Measurements from ENCODE around the gene NOTCH4.

NOTCH4 gene

DNA sequence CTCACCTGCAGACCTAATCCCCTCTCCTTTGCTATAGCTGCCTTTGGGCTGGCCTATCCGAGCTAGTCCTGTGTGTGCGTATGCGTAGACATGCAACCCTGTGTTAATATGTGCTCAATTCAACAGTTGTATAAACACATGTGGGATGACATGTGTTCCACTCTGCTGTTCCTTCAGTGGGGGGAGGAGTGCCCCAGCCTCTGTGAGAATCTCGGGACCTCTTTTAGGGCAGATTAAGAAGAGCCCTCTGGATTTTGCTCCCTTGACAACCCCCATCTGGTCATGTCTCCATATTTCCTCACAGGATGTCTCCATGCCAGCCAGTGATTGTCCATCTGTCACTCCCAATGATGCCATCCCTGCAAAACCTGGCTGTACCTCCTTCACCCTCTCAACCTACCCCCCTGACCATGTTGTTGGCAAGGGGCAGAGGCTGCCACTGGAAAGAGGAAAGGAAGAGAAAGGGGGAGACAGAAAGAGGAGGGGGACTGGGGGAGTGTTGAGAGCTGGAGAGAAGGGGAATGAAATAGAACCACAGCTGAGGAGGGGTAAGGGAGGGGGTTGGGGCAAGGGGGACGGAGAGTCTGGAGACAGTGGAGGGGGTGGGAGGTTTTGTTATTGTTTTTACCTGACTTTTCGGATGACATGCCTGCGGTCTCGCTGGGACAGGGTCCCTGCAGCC lies 72.5 kb downstream of the NOTCH4 start:
- TF ChIP-seq, protein P1, sequence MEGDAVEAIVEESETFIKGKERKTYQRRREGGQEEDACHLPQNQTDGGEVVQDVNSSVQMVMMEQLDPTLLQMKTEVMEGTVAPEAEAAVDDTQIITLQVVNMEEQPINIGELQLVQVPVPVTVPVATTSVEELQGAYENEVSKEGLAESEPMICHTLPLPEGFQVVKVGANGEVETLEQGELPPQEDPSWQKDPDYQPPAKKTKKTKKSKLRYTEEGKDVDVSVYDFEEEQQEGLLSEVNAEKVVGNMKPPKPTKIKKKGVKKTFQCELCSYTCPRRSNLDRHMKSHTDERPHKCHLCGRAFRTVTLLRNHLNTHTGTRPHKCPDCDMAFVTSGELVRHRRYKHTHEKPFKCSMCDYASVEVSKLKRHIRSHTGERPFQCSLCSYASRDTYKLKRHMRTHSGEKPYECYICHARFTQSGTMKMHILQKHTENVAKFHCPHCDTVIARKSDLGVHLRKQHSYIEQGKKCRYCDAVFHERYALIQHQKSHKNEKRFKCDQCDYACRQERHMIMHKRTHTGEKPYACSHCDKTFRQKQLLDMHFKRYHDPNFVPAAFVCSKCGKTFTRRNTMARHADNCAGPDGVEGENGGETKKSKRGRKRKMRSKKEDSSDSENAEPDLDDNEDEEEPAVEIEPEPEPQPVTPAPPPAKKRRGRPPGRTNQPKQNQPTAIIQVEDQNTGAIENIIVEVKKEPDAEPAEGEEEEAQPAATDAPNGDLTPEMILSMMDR (conservative IDR thresholded peaks at IDR 0.05; ENCODE audit: low read depth): no peak
- POLR2A ChIA-PET (ENCODE audit: low non-redundant PET): no interaction called here
- CTCF ChIA-PET: interaction anchor here (0.5 kb wide), 2 partner anchors 20 to 98 kb away, joined by 3 to 4 read pairs; no protein-coding TSS in a partner anchor
- DNase-seq (ENCODE audit: low spot score): no peak
- peak overlapping the region; percentile 97 for H3K27ac ChIP-seq

- peak overlapping the region; percentile 97; the same call in 1 of the 2 replicates for H3K27ac ChIP-seq
- POLR2A ChIA-PET (ENCODE audit: low non-redundant PET): no interaction called here
- TF ChIP-seq, protein P1 (conservative IDR thresholded peaks at IDR 0.05; ENCODE audit: low read depth): no peak
- CTCF ChIA-PET: interaction anchor here (0.5 kb wide), 1 partner anchor 99 kb away, joined by 3 read pairs; no protein-coding TSS in a partner anchor
- DNase-seq (ENCODE audit: low spot score): no peak
Measured at GRCh38 chr6:32149932-32150870, 73.7 kb downstream of the NOTCH4 start.

DNA sequence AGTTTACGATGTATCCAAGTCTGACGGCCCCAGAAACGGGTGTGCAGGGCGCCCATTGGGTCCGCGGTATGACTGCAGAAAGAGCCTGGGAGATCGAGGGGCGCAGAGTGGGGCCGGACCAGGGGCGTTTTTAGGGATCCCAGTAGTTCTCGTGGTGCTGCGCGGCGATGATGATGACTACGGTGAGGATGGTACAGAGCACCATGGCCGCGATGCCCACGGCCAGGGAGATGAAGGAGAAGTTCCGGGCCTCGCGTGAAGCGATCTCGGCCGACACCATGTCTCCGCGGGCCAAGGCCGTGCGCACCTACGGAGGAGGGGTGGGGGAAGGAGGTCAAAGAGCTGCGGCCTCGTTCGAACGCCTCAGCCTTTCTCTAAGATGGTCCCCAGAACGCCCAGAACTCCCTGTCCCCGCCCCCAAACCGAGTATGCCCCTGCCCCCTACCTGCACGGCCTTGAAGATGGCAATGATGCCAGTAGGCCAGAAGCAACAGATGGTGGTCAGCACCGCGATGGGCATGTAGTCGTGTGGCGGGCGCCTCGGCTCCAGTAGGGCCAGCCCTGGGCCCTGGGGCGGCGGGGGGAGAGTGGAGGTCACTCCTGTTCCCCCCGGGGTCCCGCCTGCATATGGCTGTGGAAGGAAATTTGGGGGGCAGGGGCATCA lies 74.6 kb downstream of the NOTCH4 start:
- CTCF ChIA-PET: no interaction called here
- no peak for DNase-seq (ENCODE audit: low spot score)
- peak overlapping the region; percentile 54 for H3K27ac ChIP-seq
- POLR2A ChIA-PET (ENCODE audit: low non-redundant PET): no interaction called here
- TF ChIP-seq, protein P1 (conservative IDR thresholded peaks at IDR 0.05; ENCODE audit: low read depth): no peak; the same call in 1 of the 2 replicates

- CTCF ChIA-PET: no interaction called here
- H3K27ac ChIP-seq: peak overlapping the region; percentile 54
- TF ChIP-seq, protein P1 (conservative IDR thresholded peaks at IDR 0.05; ENCODE audit: low read depth): peak; percentile 58
- POLR2A ChIA-PET (ENCODE audit: low non-redundant PET): no interaction called here
- DNase-seq (ENCODE audit: low spot score): peak; percentile 64
Measured at GRCh38 chr6:32148289-32149091, 75.4 kb downstream of the NOTCH4 start.

DNA sequence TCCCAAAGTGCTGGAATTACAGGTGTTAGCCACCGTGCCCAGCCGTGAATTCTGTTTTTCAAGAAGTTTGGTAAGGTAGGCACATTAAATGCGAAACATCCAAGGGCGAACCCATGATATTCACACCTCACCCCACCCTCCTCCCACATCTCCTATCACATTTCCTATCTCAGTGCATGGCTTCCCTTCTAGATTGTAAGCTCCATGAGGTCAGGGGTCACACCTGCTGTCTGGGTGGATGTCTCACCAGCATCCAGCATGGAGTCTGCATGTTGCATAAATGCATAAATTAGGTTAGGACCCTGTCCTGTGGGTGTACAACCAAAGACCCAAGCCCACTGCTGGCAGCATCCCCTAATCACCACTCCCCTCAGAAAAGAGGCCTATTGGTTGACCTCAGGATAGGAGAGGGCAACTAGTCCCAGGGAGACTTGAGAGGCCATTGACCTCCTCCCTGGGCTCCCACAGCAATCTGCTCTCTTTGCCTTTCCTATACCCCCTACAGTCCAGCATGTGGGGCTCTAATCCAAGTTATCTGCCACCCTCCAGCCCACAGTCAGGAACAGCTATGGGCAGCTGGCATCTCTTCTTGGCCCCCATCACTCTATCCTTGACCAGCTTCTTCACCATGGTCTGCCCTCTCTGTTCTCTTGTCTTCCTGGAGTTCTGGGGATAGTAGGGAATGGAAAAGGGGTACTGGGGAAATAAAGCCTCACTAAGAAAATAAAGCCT lies 76.3 kb downstream of the NOTCH4 start:
- CTCF ChIA-PET: interaction anchor here (0.6 kb wide), 1 partner anchor 29 kb away, joined by 3 read pairs; no protein-coding TSS in a partner anchor

More for the DNA sequence above, 76.3 kb downstream of the NOTCH4 start:
- TF ChIP-seq, protein P1 (conservative IDR thresholded peaks at IDR 0.05; ENCODE audit: low read depth): no peak
- POLR2A ChIA-PET (ENCODE audit: low non-redundant PET): no interaction called here
- no peak for DNase-seq (ENCODE audit: low spot score)
- H3K27ac ChIP-seq: no peak overlapping the region

Data from RWPE1 (cell line).